ENCODE measurements around the gene SLC41A1. TPM values are rescaled to one million over a fixed set of nuclear protein-coding genes. Genes with fewer than 3 reads are reported as not detected.
A peak's percentile ranks its signal among the peaks of the same experiment; 100 is the strongest.

The SLC41A1 gene
- total RNA-seq, 3 donors from 2014 or later (not counting 1 experiment from before 2014, with no cell fraction given), result 35.3 to 47.1 (median 39.5) TPM

DNA sequence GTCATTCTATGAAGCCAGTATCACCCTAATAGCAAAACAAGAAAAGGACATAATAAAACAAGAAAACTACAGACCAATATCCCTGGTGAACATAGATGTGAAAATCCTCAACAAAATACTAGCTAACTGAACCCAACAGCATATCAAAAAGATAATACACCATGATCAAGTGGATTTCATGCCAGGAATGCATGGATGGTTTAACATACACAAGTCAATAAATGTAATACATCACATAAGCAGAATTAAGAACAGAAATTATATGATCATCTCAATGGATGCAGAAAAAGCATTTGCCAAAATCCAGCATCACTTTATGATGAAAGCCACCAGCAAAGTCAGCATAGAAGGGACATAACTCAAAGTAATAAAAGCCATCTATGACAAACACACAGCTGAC, 43.4 kb upstream of the SLC41A1 start:
- no peaks in the 10 kb centered on the region for H3K9me3 Mint-ChIP-seq
- TF ChIP-seq CTCF (IDR thresholded peaks at IDR 0.05), result no peak
- H3K27me3 ChIP-seq (ENCODE audit: control insufficient read depth, insufficient read depth, low read length), result no peaks in the 10 kb centered on the region
- peaks cover 0 to 3% of the 10 kb centered on the region in 2 donors for H3K27me3 Mint-ChIP-seq (ENCODE audit: low read depth in 2 of 2)
- no peak overlapping the region for H3K27ac ChIP-seq (ENCODE audit: low read length)
- H3K4me3 ChIP-seq (ENCODE audit: low read length), result no peak overlapping the region
- peaks cover 8 to 10% of the 10 kb centered on the region in 2 donors for H3K4me1 Mint-ChIP-seq
- H3K4me3 Mint-ChIP-seq, result no peak overlapping the region
- peaks cover 2% of the 10 kb centered on the region for H3K4me1 ChIP-seq (ENCODE audit: control insufficient read depth, insufficient read depth, low read length)
- H3K27ac Mint-ChIP-seq, result no peak overlapping the region
- H3K36me3 ChIP-seq (ENCODE audit: control insufficient read depth, insufficient read depth, low read length), result no peaks in the 10 kb centered on the region
- peaks cover 9% of the 10 kb centered on the region for H3K36me3 Mint-ChIP-seq
- no peaks in the 10 kb centered on the region for H3K9me3 ChIP-seq (ENCODE audit: control insufficient read depth, insufficient read depth, low read length)
- intact Hi-C loops (cut with micrococcal nuclease), result no loop called here
- DNase-seq (no peak), ATAC-seq (no peak)

DNA sequence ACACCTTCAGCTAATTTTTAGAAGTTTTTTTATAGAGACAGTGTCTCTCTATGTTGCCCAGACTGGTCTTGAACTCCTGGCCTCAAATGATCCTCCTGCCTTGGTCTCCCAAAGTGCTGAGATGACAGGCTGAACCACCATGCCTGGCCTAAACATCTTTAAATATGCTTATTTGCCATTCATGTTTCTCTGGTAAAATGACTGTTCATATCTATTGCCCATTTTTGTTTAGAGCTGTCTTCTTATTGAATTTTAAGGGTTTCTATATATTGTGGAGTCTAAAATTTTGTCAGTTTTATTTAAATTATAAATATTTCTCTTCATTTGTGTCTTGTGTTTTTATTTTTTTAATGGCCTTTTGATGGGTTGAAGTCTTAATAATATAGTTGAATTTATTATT, 40.0 kb upstream of the SLC41A1 start:
- peaks cover 0 to 3% of the 10 kb centered on the region in 2 donors for H3K27me3 Mint-ChIP-seq (ENCODE audit: low read depth in 2 of 2)
- peaks cover 1 to 14% of the 10 kb centered on the region in 2 donors for H3K4me1 Mint-ChIP-seq
- H3K9me3 Mint-ChIP-seq, result no peaks in the 10 kb centered on the region
- no peak overlapping the region for H3K4me3 Mint-ChIP-seq
- peaks cover 11% of the 10 kb centered on the region for H3K4me1 ChIP-seq (ENCODE audit: control insufficient read depth, insufficient read depth, low read length)
- no peaks in the 10 kb centered on the region for H3K27me3 ChIP-seq (ENCODE audit: control insufficient read depth, insufficient read depth, low read length)
- H3K27ac Mint-ChIP-seq, result no peak overlapping the region
- intact Hi-C loops (cut with micrococcal nuclease), result no loop called here
- TF ChIP-seq CTCF (IDR thresholded peaks at IDR 0.05), result no peak
- peaks cover 9% of the 10 kb centered on the region for H3K36me3 Mint-ChIP-seq
- no peak overlapping the region for H3K4me3 ChIP-seq (ENCODE audit: low read length)
- no peak for ATAC-seq
- no peaks in the 10 kb centered on the region for H3K9me3 ChIP-seq (ENCODE audit: control insufficient read depth, insufficient read depth, low read length)
- no peak for DNase-seq
- no peak overlapping the region for H3K27ac ChIP-seq (ENCODE audit: low read length)
- no peaks in the 10 kb centered on the region for H3K36me3 ChIP-seq (ENCODE audit: control insufficient read depth, insufficient read depth, low read length)

DNA sequence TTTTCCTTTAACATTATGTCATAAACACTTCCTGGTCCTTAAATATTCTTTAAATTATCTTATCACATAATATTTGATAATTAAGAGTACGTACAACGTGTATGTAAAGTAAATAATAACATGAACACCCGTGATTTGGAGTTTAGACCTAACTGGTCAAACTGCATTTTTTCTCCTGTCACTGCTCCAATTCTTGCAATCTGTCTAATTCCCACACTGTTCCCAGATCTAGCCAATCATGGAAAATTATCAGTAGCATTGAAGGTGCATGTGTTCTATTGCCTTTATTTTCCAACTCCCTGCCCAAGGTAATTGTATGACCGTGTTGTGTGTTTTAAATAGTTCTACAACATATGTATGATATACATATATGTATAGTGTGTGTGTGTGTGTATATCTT, 39.0 kb upstream of the SLC41A1 start:
- Histone ChIP-seq H3K36me3 (ENCODE audit: control insufficient read depth, insufficient read depth, low read length) (no peaks in the 10 kb centered on the region), H3K27me3 (ENCODE audit: control insufficient read depth, insufficient read depth, low read length) (no peaks in the 10 kb centered on the region), H3K4me1 (ENCODE audit: control insufficient read depth, insufficient read depth, low read length) (peaks cover 10% of the 10 kb centered on the region), H3K4me3 (ENCODE audit: low read length) (no peak overlapping the region), H3K9me3 (ENCODE audit: control insufficient read depth, insufficient read depth, low read length) (no peaks in the 10 kb centered on the region), H3K27ac (ENCODE audit: low read length) (no peak overlapping the region)
- TF ChIP-seq CTCF (IDR thresholded peaks at IDR 0.05), result no peak
- Mint-ChIP-seq H3K27ac (no peak overlapping the region), H3K36me3 (peaks cover 9% of the 10 kb centered on the region), H3K9me3 (no peaks in the 10 kb centered on the region), H3K4me1 (peaks cover 0 to 13% of the 10 kb centered on the region in 2 donors), H3K4me3 (no peak overlapping the region), H3K27me3 (ENCODE audit: low read depth in 2 of 2) (peaks cover 0 to 3% of the 10 kb centered on the region in 2 donors)
- ATAC-seq (no peak), DNase-seq (no peak)
- intact Hi-C loops (cut with micrococcal nuclease), result no loop called here
- 96% methylated on average over 3 of the region's 4 CpGs for WGBS (ENCODE audit: insufficient coverage)

GRCh38 chr1:205849619-205850355, 36.8 kb upstream of the SLC41A1 start, which contains the start of gene PM20D1:
Gene PM20D1 (minus strand): TSS chr1:205850132. CDS start chr1:205850072, 60 bp downstream.
- Histone ChIP-seq H3K36me3 (ENCODE audit: control insufficient read depth, insufficient read depth, low read length) (no peaks in the 10 kb centered on the region), H3K4me1 (ENCODE audit: control insufficient read depth, insufficient read depth, low read length) (peaks cover 10% of the 10 kb centered on the region), H3K4me3 (ENCODE audit: low read length) (peak within 1 kb of the TSS; percentile 47), H3K27ac (ENCODE audit: low read length) (peak within 1 kb of the TSS; percentile 69), H3K9me3 (ENCODE audit: control insufficient read depth, insufficient read depth, low read length) (no peaks in the 10 kb centered on the region), H3K27me3 (ENCODE audit: control insufficient read depth, insufficient read depth, low read length) (no peaks in the 10 kb centered on the region)
- H3K36me3 Mint-ChIP-seq, result no peaks in the 10 kb centered on the region
- intact Hi-C loops (cut with micrococcal nuclease), result loop anchor here (1.0 kb wide), 1 partner anchor 36 kb away; the partner anchor contains the start of gene SLC41A1
- peak in 2 of 3 donors; percentile 95 to 98 for ATAC-seq
- no peak within 1 kb of the TSS for H3K4me3 Mint-ChIP-seq
- TF ChIP-seq CTCF (IDR thresholded peaks at IDR 0.05), result no peak
- 9% methylated on average over 39 of the region's 39 CpGs for WGBS (ENCODE audit: insufficient coverage)
- H3K27me3 Mint-ChIP-seq (ENCODE audit: low read depth in 2 of 2), result peaks cover 0 to 3% of the 10 kb centered on the region in 2 donors
- peak; percentile 75 to 92 for DNase-seq
- H3K9me3 Mint-ChIP-seq, result no peaks in the 10 kb centered on the region
- H3K4me1 Mint-ChIP-seq, result peaks cover 0 to 13% of the 10 kb centered on the region in 2 donors
- peak within 1 kb of the TSS in 1 of 2 donors; percentile 82 for H3K27ac Mint-ChIP-seq
